ENCODE results near the gene UNC13B.
"Not testable (repeated sequence)": the region's sequence is repeated elsewhere in the genome, so short reads cannot be mapped to it uniquely, and the experiment has no call there.

The UNC13B gene

GRCh38 chr9:35236692-35237091 is 74.9 kb downstream of the UNC13B start:
- DNase-seq (ENCODE audit: low read depth, low spot score) = peak; percentile 2
- no peak overlapping the region for H3K4me3 ChIP-seq (ENCODE audit: low read depth, low read length)
- in situ Hi-C loops (cut with HindIII; ENCODE audit: low sequenced_read_pairs) = no loop called here
- TF ChIP-seq, protein P1, sequence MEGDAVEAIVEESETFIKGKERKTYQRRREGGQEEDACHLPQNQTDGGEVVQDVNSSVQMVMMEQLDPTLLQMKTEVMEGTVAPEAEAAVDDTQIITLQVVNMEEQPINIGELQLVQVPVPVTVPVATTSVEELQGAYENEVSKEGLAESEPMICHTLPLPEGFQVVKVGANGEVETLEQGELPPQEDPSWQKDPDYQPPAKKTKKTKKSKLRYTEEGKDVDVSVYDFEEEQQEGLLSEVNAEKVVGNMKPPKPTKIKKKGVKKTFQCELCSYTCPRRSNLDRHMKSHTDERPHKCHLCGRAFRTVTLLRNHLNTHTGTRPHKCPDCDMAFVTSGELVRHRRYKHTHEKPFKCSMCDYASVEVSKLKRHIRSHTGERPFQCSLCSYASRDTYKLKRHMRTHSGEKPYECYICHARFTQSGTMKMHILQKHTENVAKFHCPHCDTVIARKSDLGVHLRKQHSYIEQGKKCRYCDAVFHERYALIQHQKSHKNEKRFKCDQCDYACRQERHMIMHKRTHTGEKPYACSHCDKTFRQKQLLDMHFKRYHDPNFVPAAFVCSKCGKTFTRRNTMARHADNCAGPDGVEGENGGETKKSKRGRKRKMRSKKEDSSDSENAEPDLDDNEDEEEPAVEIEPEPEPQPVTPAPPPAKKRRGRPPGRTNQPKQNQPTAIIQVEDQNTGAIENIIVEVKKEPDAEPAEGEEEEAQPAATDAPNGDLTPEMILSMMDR (IDR thresholded peaks at IDR 0.05; ENCODE audit: low read depth, low read length) = no peak

DNA sequence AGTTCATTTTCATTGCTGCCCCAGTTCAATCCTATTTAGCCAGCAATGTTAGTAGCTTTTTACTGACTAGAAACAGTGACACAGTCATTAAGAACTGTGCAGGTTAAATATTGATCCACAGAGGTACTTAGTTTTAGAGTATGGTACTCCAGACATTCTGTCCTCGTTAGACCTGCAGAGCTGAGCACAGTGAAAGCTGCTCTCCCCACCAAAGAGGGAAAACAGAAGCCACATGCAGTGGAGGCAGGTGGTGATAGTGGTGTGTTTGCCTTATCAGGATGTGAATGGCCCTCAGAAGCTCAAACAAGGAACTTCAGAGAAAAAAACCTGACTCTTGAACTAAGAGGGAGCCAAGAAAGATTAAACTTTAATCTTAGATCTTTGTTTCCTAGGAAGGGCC is 75.5 kb downstream of the UNC13B start:
- in situ Hi-C loops (cut with HindIII; ENCODE audit: low sequenced_read_pairs) = no loop called here
- no peak for DNase-seq (ENCODE audit: low read depth, low spot score)
- TF ChIP-seq, protein P1 (IDR thresholded peaks at IDR 0.05; ENCODE audit: low read depth, low read length) = no peak
- H3K4me3 ChIP-seq (ENCODE audit: low read depth, low read length) = no peak overlapping the region

- DNase-seq (ENCODE audit: low read depth, low spot score); H3K4me3 ChIP-seq (ENCODE audit: low read depth, low read length); in situ Hi-C loops (cut with HindIII; ENCODE audit: low sequenced_read_pairs): not testable (repeated sequence)
These were observed 84.1 kb downstream of the UNC13B start for GRCh38 chr9:35245945-35246344.

GRCh38 chr9:35253075-35253474 is 91.3 kb downstream of the UNC13B start:
- TF ChIP-seq, protein P1 (IDR thresholded peaks at IDR 0.05; ENCODE audit: low read depth, low read length) = no peak
- no peak overlapping the region for H3K4me3 ChIP-seq (ENCODE audit: low read depth, low read length)
- no peak for DNase-seq (ENCODE audit: low read depth, low spot score)
- in situ Hi-C loops (cut with HindIII; ENCODE audit: low sequenced_read_pairs) = no loop called here

- in situ Hi-C loops (cut with HindIII; ENCODE audit: low sequenced_read_pairs) = no loop called here
These were observed 92.4 kb downstream of the UNC13B start for GRCh38 chr9:35254237-35254636.

DNA sequence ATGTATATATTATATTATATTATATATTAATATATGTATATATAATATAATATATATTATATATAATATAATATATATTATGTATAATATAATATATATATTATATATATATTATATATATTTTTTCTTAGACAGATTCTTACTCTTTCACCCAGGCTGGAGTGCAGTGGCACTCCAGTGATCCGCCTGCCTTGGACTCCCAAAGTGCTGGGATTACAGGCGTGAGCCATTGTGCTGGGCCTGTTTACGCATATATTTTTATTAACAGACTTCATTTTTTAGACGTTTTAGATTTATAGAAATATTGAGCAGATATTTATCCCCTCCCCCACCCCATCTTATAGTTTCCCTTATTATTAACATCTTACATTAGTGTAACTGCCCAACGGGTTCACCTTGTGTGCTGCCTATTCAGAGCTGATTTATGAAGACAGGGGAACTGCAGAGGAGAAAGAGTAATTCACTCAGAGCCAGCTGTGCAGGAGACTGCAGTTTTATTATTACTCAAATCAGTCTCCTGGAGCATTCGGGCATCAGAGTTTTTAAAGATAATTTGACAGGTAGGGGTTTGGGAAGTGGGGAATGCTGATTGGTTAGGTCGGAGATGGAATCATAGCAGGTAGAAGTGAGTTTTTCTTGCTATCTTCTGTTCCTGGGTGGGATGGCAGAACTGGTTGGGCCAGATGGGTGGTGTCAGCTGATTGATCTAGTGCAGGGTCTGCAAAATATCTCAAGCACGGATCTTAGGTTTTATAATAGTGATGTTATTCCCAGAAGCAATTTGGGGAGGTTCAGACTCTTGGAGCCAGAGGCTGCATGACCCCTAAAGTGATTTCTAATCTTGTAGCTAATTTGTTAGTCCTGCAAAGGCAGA is 93.4 kb downstream of the UNC13B start:
- in situ Hi-C loops (cut with HindIII; ENCODE audit: low sequenced_read_pairs) = no loop called here
- no peak for DNase-seq (ENCODE audit: low read depth, low spot score)
- TF ChIP-seq, protein P1 (IDR thresholded peaks at IDR 0.05; ENCODE audit: low read depth, low read length) = no peak
- H3K4me3 ChIP-seq (ENCODE audit: low read depth, low read length) = no peak overlapping the region

More at GRCh38 chr9:35254237-35254636, 92.4 kb downstream of the UNC13B start:
- no peak for DNase-seq (ENCODE audit: low read depth, low spot score)
- H3K4me3 ChIP-seq (ENCODE audit: low read depth, low read length) = no peak overlapping the region
- TF ChIP-seq, protein P1 (IDR thresholded peaks at IDR 0.05; ENCODE audit: low read depth, low read length) = no peak

- in situ Hi-C loops (cut with HindIII; ENCODE audit: low sequenced_read_pairs) = no loop called here
- no peak for DNase-seq (ENCODE audit: low read depth, low spot score)
- TF ChIP-seq, protein P1 (IDR thresholded peaks at IDR 0.05; ENCODE audit: low read depth, low read length) = no peak
- H3K4me3 ChIP-seq (ENCODE audit: low read depth, low read length) = no peak overlapping the region
These were observed 96.3 kb downstream of the UNC13B start for GRCh38 chr9:35257986-35258659.

Measured in astrocyte of the spinal cord (primary cell).